GM21367 (cell line): ENCODE results near the gene CYB5B.

ENCODE experiments used
- ATAC-seq: cut with Tn5 transposase; IDR thresholded peaks from one replicate; pipeline ENCODE4 v1.9.1; 2021; ENCODE audit not compliant: unreplicated experiment

CYB5B gene, protein sequence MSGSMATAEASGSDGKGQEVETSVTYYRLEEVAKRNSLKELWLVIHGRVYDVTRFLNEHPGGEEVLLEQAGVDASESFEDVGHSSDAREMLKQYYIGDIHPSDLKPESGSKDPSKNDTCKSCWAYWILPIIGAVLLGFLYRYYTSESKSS

DNA sequence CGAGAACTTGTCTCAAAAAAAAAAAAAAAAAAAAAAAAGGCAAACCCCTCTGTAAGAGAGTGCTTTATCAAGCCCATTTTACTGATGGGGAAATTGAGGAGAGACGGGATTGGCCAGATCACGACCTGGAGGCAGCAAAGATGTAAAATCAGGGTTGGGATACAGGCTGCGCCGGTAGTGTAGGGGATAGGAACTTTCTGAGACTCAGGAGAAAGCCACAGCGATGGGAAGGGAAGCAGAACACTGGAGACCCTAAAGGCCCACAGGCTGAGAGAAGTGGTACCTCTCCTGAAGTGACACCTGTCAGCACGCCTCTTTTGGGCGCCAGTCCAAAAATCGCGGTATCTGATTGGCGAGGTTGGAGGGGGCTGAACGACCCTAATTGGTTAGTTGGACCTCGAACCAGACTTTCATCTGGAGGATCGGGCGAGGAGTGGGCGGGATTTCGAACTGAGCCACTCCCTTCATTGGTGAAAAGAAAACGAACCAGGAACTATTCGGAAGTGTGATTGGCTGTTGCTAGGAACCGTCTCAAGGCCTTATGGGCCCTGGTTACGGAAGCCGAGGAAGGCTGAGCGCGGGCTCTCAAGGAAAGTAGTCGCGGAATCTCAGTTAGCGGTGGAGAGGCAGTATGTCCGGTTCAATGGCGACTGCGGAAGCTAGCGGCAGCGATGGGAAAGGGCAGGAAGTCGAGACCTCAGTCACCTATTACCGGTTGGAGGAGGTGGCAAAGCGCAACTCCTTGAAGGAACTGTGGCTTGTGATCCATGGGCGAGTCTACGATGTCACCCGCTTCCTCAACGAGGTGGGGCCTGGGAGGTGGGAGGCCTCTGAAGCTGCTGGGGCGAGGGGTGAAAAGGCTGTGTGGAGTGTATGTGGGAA, at the start of gene CYB5B:
Gene CYB5B (plus strand): TSS at position 567 of the 882 bp plus-strand sequence. CDS start 65 bp downstream, at position 632.
- peak; percentile 86 for ATAC-seq

DNA sequence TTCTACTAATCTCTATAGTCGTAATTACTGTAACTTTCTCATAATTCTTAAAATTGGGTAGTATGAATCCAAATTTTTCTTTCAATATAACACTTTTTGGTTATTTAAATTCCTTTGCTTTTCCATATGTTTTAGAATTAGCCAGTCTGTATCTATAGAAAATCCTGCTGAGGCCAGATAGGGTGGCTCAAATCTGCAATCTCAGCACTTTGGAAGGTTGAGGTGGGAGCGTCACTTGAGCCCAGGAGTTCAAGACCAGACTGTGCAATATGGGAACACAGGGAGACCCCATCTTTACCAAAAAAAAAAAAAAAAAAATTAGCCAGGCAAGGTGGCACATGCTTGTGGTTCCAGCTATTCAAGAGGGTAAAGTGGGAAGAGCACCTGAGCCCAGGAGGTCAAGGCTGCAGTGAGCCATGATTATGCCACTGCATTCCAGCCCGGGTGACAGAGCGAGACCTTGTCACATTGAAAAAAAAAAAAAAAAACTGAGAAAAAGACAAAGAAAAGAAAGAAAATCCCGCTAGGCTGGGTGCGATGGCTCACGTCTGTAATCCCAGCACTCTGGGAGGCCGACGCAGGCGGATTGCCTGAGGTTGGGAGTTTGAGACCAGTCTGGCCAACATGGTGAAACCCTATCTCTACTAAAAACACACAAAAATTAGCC, 47.9 kb upstream of the CYB5B start:
- no peak for ATAC-seq

DNA sequence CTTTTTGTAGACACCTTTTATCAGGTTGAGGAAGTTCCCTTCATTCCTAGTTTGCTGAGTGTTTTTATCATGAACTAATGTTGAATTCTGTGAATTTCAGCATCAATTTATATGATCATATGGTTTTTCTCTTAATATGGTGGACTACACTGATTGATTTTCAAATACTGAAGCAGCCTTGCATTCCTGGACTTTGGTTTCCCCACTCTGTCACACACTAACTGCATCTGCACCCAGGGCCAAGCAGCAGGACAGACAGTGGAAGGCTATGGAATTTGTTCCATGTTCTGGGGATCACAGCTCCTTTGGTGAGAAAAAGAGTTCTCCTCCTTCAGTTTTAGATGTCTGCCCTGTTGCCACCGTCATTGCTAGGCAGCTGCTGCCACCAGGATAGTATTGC, 46.4 kb upstream of the CYB5B start:
- no peak for ATAC-seq

DNA sequence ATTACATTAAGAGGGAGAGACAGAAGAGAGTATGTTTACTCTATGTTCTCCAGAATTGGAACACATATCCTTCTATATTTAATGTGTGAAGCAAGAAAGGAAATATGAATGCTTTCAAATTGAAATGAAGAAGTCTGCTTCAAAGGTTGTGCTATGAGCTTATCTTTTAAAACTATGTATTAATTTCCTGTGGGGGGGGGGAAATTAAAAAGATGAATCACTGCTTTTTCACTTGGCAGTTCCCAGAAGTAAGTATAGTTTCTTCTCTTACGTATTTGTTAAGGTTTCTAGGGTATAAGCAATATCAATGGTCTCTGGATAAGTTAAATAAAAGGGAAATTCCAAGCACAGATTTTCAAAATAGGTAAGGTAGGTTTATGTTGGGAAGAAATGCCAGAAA, 45.7 kb upstream of the CYB5B start:
- no peak for ATAC-seq

GRCh38 chr16:69381231-69381630, 43.2 kb upstream of the CYB5B start:
- no peak for ATAC-seq

- no peak for ATAC-seq
Observed at GRCh38 chr16:69382421-69382820, 42.0 kb upstream of the CYB5B start.

GRCh38 chr16:69384974-69385373, 39.4 kb upstream of the CYB5B start:
- ATAC-seq, result no peak

- ATAC-seq, result no peak
Observed at GRCh38 chr16:69386596-69386995, 37.8 kb upstream of the CYB5B start.

- no peak for ATAC-seq
Observed at GRCh38 chr16:69393898-69394849, 30.2 kb upstream of the CYB5B start.

GRCh38 chr16:69395859-69396186, 28.6 kb upstream of the CYB5B start:
- ATAC-seq, result no peak

DNA sequence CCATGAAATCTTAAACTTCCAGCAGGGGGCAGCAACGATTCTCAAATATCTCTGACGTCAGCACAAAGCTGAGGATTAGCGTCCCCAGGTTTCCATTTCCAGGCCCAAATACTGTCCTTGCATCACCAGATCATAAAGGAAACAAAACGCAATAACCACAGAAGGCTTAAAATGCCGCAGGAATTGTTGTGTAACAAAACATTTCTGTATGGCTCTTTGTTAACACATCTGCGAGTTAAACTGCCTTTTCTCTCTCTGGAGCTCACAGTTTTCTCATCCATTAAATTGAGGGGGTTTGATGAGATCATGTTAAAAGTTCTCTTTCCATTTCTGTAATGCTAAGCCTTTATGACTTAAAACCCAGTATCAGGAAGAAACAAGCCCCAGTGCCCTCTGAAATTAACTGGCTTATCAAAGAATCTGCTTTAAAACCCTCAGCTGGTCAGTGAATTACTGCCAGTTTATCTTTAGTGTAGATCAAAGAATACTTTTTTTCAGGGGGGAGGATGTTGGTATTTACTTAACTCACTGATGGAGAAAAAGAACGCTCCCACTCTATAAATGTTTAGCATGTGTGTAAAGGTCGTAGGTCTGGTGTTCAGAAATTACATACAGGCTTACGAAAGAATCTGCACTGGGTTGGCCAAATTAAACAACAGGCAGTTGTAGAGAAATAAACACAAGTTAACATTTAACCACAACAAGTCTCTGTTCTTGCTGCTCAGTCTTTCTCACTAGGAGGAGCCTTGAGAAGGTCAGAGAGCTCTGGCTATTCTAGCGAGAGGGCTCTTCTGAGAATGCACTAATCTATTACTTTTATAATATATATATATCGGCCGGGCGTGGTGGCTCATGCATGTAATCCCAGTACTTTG, 28.0 kb upstream of the CYB5B start:
- no peak for ATAC-seq

GRCh38 chr16:69397821-69398521, 26.4 kb upstream of the CYB5B start:
- no peak for ATAC-seq

DNA sequence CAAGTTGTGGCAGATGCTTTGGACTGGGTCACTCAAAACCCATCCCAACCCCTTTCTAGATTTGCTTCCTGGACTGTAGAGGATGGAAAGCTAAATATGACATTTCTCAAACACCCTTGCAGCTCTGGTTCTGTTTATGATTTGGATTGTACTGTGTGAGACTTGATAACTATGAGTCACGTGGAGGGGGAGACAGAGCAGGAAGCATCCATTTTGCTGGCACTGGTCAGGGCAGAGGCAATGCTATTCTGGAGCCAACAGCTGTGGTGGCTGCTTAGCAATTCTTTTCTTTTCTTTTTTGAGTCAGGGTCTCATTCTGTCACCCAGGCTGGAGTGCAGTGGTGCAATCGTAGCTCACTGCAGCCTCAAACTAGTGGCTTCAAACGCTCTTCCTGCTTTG, 25.1 kb upstream of the CYB5B start:
- no peak for ATAC-seq

DNA sequence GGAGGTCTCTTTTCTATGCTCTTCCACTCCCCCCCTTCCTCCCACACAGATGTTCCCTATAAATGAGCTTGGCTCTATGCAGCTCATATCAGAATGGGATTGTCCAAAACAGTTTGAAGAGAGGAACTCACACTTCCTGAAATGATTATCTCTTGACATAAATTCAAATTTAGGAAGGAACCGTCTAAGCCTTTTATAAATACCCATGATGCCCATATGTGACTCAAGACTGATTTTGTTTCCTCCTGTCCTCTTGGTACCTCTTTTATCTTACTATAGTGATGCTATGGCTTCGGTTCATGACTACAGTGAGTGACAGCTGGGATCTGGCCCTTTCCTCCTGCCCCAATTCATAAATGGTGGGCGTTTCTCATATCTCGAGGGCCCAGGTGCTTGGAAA, 22.0 kb upstream of the CYB5B start:
- ATAC-seq, result no peak

DNA sequence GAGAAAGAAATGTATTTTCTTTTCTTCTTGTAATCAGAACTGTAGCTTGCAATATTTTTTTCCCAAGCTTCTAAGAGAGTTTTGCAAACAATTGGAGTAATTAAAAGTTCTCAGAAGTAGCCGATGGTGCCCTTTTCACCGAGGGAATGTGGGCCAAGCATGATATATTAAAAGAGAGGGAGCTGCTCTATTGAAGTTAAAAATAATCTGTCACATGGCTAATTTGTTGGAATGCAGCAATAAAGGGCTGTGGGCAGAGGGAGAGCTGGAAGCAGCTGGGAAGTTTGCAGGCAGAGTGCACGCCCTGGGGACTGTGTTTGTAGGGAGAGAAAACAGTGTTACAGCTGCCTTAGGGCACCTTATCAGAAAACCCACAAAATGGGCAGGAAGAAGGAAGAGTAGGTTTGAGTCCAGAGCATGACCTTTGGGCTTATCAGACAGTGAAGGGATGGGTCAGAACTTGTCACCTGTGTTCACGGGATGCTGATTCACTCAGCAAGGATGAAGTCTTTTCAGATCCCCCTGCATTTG, 20.1 kb upstream of the CYB5B start:
- no peak for ATAC-seq

DNA sequence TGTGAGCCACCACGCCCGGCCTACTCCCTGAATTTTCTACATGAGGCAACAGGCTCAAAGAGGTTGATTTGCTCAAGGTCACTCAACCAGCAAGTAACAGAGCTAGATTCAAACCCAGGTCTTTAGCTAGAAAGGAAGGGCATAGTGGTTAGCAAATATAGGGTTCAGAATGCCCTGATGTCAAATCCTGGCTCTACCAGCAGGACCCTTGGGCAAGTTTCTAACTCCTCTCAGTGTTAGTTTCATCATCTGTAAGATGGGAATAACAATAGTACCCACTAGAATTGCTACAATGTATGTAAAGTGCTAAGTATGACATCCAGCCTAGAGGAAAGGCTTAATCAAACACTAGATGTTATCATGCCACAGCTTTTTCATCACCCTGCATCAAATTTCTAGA, 19.1 kb upstream of the CYB5B start:
- ATAC-seq, result no peak

GRCh38 chr16:69405757-69406156, 18.7 kb upstream of the CYB5B start:
- ATAC-seq, result no peak

GRCh38 chr16:69406780-69407331, 17.6 kb upstream of the CYB5B start:
- no peak for ATAC-seq
